ENCODE results near the gene MDM2. TPM values are rescaled to one million over a fixed set of nuclear protein-coding genes. Genes with fewer than 3 reads are reported as not detected.
"Not testable (repeated sequence)": the region's sequence is repeated elsewhere in the genome, so short reads cannot be mapped to it uniquely, and the experiment has no call there.

The MDM2 gene
- total RNA-seq, 1 experiment from 2014 or later: 207 TPM

- CTCF ChIA-PET: interaction anchor here (0.7 to 2.6 kb wide), 8 partner anchors 9 to 349 kb away, joined by 3 to 23 read pairs (median 4); partner anchors contain the start of gene SLC35E3
- not testable (repeated sequence) for H3K9me3 Mint-ChIP-seq; DNase-seq (ENCODE audit: low spot score); H3K27me3 Mint-ChIP-seq (ENCODE audit: low read depth); ATAC-seq
- Mint-ChIP-seq H3K27ac (peak overlapping the region; percentile 94), H3K4me3 (peak overlapping the region; percentile 86), H3K4me1 (peaks cover 42% of the 10 kb centered on the region), H3K36me3 (peaks cover 27% of the 10 kb centered on the region)
- POLR2A ChIA-PET: interaction anchor here (0.6 to 1.9 kb wide), 4 partner anchors 13 to 61 kb away, joined by 3 to 13 read pairs (median 4); partner anchors contain the start of gene SLC35E3
Observed at GRCh38 chr12:68807274-68807575, 752 bp upstream of the MDM2 start.

- Mint-ChIP-seq H3K9me3 (no peaks in the 10 kb centered on the region), H3K36me3 (peaks cover 40% of the 10 kb centered on the region), H3K4me1 (peaks cover 42% of the 10 kb centered on the region), H3K27ac (peak overlapping the region; percentile 98), H3K27me3 (ENCODE audit: low read depth) (no peaks in the 10 kb centered on the region), H3K4me3 (peak overlapping the region; percentile 86)
- ChIA-PET POLR2A (interaction anchor here (0.6 to 1.9 kb wide), 7 partner anchors 11 to 122 kb away, joined by 3 to 13 read pairs (median 3); partner anchors contain the start of genes NUP107 and SLC35E3), CTCF (interaction anchor here (1.0 to 2.6 kb wide), 6 partner anchors 8 to 348 kb away, joined by 3 to 23 read pairs (median 6); partner anchors contain the start of gene SLC35E3)
- DNase-seq (ENCODE audit: low spot score) (peak; percentile 82), ATAC-seq (peak; percentile 57)
- TF ChIP-seq ETV6 (CRISPR knock-in tag; IDR thresholded peaks at IDR 0.05) (no peak), GABPB1 (CRISPR knock-in tag; IDR thresholded peaks at IDR 0.05) (peak; percentile 16; the same call in 1 of the 2 replicates), FOXJ3 (CRISPR knock-in tag; IDR thresholded peaks at IDR 0.05; ENCODE audit: borderline replicate concordance) (no peak), CDX4 (CRISPR knock-in tag; IDR thresholded peaks at IDR 0.05; ENCODE audit: borderline replicate concordance) (no peak), ZNF317 (CRISPR knock-in tag; IDR thresholded peaks at IDR 0.05; ENCODE audit: borderline replicate concordance, low read depth) (no peak), CREB1 (CRISPR knock-in tag; IDR thresholded peaks at IDR 0.05) (no peak), SMAD4 (CRISPR knock-in tag; IDR thresholded peaks at IDR 0.05) (no peak), PREB (CRISPR knock-in tag; IDR thresholded peaks at IDR 0.05; ENCODE audit: borderline replicate concordance) (no peak), PRRX2 (CRISPR knock-in tag; IDR thresholded peaks at IDR 0.05) (no peak), ZBTB43 (CRISPR knock-in tag; IDR thresholded peaks at IDR 0.05) (no peak), TEAD1 (CRISPR knock-in tag; IDR thresholded peaks at IDR 0.05) (no peak), ZNF138 (CRISPR knock-in tag; conservative IDR thresholded peaks at IDR 0.05) (no peak), NFATC4 (CRISPR knock-in tag; IDR thresholded peaks at IDR 0.05) (0 out of 2 replicates have a peak, but pooled peaks have one; percentile 4), JAZF1 (CRISPR knock-in tag; IDR thresholded peaks at IDR 0.05) (no peak), NFYB (CRISPR knock-in tag; conservative IDR thresholded peaks at IDR 0.05; ENCODE audit: low read depth) (no peak), ATF1 (CRISPR knock-in tag; IDR thresholded peaks at IDR 0.05) (no peak), ZNF281 (CRISPR knock-in tag; IDR thresholded peaks at IDR 0.05) (peak; percentile 59; the same call in 1 of the 2 replicates), OVOL2 (CRISPR knock-in tag; IDR thresholded peaks at IDR 0.05; ENCODE audit: borderline replicate concordance) (no peak), HMGXB4 (CRISPR knock-in tag; IDR thresholded peaks at IDR 0.05) (no peak; the same call in 1 of the 2 replicates), ZNF416 (CRISPR knock-in tag; IDR thresholded peaks at IDR 0.05) (no peak)
- TF ChIP-seq, protein P1, sequence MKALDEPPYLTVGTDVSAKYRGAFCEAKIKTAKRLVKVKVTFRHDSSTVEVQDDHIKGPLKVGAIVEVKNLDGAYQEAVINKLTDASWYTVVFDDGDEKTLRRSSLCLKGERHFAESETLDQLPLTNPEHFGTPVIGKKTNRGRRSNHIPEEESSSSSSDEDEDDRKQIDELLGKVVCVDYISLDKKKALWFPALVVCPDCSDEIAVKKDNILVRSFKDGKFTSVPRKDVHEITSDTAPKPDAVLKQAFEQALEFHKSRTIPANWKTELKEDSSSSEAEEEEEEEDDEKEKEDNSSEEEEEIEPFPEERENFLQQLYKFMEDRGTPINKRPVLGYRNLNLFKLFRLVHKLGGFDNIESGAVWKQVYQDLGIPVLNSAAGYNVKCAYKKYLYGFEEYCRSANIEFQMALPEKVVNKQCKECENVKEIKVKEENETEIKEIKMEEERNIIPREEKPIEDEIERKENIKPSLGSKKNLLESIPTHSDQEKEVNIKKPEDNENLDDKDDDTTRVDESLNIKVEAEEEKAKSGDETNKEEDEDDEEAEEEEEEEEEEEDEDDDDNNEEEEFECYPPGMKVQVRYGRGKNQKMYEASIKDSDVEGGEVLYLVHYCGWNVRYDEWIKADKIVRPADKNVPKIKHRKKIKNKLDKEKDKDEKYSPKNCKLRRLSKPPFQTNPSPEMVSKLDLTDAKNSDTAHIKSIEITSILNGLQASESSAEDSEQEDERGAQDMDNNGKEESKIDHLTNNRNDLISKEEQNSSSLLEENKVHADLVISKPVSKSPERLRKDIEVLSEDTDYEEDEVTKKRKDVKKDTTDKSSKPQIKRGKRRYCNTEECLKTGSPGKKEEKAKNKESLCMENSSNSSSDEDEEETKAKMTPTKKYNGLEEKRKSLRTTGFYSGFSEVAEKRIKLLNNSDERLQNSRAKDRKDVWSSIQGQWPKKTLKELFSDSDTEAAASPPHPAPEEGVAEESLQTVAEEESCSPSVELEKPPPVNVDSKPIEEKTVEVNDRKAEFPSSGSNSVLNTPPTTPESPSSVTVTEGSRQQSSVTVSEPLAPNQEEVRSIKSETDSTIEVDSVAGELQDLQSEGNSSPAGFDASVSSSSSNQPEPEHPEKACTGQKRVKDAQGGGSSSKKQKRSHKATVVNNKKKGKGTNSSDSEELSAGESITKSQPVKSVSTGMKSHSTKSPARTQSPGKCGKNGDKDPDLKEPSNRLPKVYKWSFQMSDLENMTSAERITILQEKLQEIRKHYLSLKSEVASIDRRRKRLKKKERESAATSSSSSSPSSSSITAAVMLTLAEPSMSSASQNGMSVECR (CRISPR knock-in tag; IDR thresholded peaks at IDR 0.05; ENCODE audit: borderline replicate concordance): 0 out of 2 replicates have a peak, but pooled peaks have one; percentile 25
Observed at GRCh38 chr12:68808388-68809189, 612 bp downstream of the MDM2 start.
